NCI-H774 (cell line): ENCODE results near the gene MLXIPL.

Experiments used
- DNase-seq: peaks from one replicate; lab custom pipeline; 2025; lab: John Stamatoyannopoulos, UW

MLXIPL gene

DNA sequence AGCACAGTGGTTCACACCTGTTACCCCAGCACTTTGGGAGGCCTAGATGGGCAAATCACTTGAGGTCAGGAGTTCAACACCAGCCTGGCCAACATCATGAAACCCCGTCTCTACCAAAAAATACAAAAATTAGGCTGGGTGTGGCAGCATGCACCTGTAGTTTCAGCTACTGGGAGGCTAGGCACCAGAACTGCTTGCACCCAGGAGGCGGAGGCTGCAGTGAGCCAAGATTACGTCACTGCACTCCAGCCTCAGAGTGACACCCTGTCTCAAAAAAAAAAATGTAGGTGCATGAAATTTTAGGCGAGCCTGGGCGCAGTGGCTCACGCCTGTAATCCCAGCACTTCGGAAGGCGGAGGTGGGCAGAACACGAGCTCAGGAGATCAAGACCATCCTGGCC is 76.5 kb downstream of the MLXIPL start:
- DNase-seq, result no peak

- no peak for DNase-seq
Observed at GRCh38 chr7:73544678-73545077, 79.6 kb downstream of the MLXIPL start.
